BJ (cell line): ENCODE data around the gene SLC15A4. TPM values are rescaled to one million over a fixed set of nuclear protein-coding genes. Genes with fewer than 3 reads are reported as not detected.

Experiments
- CTCF ChIA-PET: fragments of 350-600 bp; formaldehyde crosslinking; extraction: SDS; loops from one replicate; lab custom pipeline; 2021; ENCODE audit warnings: antibody characterized with exemption, inconsistent platforms; lab: Yijun Ruan, JAX
- POLR2A ChIA-PET: fragments of 300-600 bp; sonication (Branson Sonifier 250); formaldehyde crosslinking; extraction: SDS; loops from one replicate; lab custom pipeline; 2021; ENCODE audit warnings: antibody characterized with exemption; lab: Charles Lee
- DNase-seq: peaks from one replicate; pipeline ENCODE4 v3.0.0-alpha.2; 2011; ENCODE audit warnings: low read depth
- H3K27me3 ChIP-seq: 2 replicates; pipeline ENCODE4 v1.6.0; 2011; ENCODE audit warnings: low read length; ENCODE audit not compliant: control insufficient read depth, insufficient read depth
- H3K36me3 ChIP-seq: 2 replicates; pipeline ENCODE4 v1.5.1; 2011; ENCODE audit warnings: low read length; ENCODE audit not compliant: control insufficient read depth, insufficient read depth
- H3K4me3 ChIP-seq: 2 replicates; pipeline ENCODE4 v1.5.1; 2011; ENCODE audit warnings: low read depth, mild to moderate bottlenecking, control low read depth, low read length
- polyA plus RNA-seq: library from polyadenylated mRNA; depleted of rRNA; stranded (reverse); fragments of >200 nt; gene quantifications from 2 replicates; pipeline ENCODE4 v1.2.3, GENCODE V29; 2011
- TF ChIP-seq, protein P1 (sequence below): IDR thresholded peaks from 2 replicates; pipeline ENCODE4 v1.5.1; 2011; ENCODE audit warnings: low read depth, mild to moderate bottlenecking, control low read depth, inconsistent platforms, low read length, moderate library complexity; ENCODE audit not compliant: insufficient read depth

The SLC15A4 gene
- polyA plus RNA-seq, 1 experiment: 21.8 TPM

DNA sequence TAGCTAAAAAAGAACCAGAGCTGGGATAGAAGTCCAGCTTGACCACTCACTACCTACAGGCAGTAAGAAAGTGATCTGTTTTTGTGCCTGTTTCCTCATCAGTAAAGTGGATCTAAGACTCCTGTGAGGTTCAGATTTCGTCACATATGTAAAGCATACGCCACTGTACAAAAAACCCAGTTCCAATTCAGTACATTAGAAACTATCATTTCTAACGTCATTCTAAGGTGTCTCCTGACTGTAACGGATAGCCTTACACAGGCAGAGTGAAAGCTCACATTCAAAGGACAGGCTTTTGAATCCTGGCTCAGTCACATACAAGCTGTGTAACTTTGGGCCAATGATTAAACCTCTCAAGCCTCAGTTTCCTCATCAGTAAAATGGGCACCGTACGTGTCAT is 3.5 kb downstream of the SLC15A4 start:
- Histone ChIP-seq H3K36me3 (no peaks in the 10 kb centered on the region; the same call in 1 of the 2 replicates), H3K27me3 (no peaks in the 10 kb centered on the region), H3K4me3 (no peak overlapping the region)
- ChIA-PET CTCF (interaction anchor here (1.5 kb wide), 1 partner anchor 38 kb away, joined by 5 read pairs; no protein-coding TSS in a partner anchor), POLR2A (no interaction called here)
- TF ChIP-seq, protein P1, sequence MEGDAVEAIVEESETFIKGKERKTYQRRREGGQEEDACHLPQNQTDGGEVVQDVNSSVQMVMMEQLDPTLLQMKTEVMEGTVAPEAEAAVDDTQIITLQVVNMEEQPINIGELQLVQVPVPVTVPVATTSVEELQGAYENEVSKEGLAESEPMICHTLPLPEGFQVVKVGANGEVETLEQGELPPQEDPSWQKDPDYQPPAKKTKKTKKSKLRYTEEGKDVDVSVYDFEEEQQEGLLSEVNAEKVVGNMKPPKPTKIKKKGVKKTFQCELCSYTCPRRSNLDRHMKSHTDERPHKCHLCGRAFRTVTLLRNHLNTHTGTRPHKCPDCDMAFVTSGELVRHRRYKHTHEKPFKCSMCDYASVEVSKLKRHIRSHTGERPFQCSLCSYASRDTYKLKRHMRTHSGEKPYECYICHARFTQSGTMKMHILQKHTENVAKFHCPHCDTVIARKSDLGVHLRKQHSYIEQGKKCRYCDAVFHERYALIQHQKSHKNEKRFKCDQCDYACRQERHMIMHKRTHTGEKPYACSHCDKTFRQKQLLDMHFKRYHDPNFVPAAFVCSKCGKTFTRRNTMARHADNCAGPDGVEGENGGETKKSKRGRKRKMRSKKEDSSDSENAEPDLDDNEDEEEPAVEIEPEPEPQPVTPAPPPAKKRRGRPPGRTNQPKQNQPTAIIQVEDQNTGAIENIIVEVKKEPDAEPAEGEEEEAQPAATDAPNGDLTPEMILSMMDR: no peak
- no peak for DNase-seq

DNA sequence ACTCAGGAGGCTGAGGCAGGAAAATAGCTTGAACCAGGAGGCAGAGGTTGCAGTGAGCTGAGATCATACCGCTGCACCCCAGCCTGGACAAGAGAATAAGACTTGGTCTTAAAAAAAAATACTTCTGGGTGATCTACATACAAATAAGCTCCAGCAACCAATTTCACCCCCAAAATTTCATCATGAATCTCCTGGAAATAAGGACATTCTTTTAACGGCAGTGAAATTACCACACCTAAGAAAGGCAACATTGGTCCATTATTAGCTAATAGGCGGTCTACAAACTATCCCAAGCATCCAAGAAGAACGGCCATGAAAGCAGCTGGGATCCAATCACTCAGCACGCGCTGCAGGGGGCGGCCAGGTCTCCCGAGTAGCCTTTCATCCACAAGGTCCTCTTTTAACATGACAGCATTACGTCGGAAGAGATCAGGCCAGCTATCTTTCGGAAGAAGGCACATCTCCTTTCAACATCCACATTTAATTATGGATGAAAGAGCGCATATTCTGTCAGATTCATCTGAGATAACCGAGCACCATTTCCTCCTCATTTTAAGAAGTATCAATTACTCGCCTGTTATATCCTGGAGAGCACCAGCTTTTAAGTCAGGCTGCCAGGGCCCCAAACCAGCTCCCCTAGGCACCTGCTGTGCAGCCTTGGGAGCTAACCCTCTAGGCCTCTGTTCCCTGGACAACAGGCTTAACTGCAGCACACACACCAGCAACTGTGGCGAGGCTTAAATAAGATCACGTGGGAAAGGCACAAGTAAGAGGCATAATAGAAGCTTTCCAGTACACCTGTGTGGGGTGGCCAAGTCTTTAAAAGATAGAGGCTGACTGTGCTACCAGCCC is 4.2 kb downstream of the SLC15A4 start:
- H3K36me3 ChIP-seq: peaks cover 1% of the 10 kb centered on the region
- ChIA-PET CTCF (interaction anchor here (1.5 kb wide), 1 partner anchor 38 kb away, joined by 5 read pairs; no protein-coding TSS in a partner anchor), POLR2A (no interaction called here)
- TF ChIP-seq, protein P1: no peak
- H3K4me3 ChIP-seq: no peak overlapping the region
- no peaks in the 10 kb centered on the region for H3K27me3 ChIP-seq
- DNase-seq: no peak

DNA sequence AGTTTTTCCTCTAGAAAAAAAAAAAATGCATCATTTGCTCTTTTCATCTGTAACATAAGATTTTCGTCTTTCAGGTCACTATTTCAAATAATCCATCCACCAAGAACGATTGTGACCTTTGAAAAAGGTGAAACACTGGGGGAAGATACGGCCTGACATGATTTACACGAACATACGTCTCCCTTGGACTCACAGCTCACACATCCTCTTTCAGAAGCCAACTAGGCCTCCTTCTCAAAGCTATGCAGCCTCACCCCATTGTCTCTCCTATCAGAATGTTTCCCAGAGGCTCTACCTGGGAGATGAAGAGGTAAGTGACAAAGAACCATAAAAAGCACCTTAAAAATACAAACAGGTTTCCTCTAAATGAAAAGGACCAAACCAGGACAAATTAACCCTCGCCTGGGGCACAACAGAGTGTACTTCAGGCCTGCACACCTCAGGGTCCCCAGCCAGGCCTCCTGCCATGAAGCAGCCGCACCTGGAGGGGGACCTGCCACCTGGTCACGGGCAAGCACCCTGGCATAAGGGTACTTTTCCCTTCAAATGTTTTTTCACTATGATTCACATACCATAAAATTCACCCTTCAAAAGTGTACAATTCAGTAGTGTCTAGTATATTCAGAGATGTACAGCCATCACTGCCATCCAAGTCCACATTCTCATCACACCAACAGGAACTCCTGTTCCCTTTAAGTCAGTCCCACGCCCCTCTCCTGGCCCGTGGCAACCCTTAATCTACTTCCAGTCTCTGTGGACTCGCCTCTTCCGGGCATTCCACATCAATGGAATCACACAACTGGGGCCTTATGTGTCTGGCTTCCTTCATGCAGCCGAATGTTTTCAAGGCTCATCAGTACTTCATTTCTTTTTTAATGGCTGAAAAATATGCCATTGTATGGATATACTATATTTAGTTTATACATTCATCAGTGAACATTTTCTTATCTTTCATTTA is 5.4 kb downstream of the SLC15A4 start:
- no peak for DNase-seq
- TF ChIP-seq, protein P1: no peak
- Histone ChIP-seq H3K36me3 (peaks cover 4% of the 10 kb centered on the region), H3K27me3 (no peaks in the 10 kb centered on the region), H3K4me3 (no peak overlapping the region)
- CTCF ChIA-PET: interaction anchor here (1.5 kb wide), 1 partner anchor 36 kb away, joined by 5 read pairs; no protein-coding TSS in a partner anchor
- POLR2A ChIA-PET: interaction anchor here (0.7 kb wide), 1 partner anchor 282 kb away, joined by 5 read pairs; no protein-coding TSS in a partner anchor

DNA sequence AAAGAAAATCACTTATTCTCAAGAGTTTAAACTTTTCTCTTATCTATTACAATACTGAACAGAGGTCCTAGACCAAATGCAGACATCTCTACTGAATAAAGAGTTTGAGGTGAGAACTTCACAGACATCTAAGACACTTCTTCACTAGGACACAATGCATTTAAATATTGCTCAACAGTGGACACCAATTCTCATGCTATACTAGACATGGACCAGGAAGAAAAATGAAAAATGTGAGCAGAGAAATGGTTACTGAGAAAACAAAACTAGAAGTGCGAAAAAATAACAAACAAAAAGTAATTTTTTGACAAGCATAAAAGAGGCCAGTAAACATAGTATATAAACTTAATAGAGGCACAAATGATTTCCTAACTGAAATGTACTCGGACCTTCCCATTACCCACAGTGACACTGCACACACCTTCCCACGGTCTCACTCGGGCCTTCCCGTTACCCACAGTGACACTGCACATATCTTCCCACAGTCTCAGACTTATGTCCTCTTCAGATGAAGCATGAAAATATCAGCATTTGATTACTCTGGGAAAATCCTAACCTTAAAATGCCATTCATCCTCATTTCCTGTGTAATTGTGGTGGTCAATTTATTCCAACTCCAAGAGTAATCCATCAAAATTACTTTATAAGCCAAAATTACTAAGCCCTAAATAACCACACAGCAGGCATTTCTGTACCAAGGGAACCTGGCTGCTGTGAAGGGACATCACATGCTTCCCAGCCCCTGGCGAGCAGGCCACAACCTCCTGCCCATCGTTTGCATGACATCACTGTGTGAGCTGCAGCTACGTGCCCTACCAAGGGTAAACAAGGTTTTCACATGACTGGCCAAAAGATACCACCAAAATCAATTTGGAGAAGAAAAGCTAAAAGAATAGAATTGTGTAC is 6.4 kb downstream of the SLC15A4 start:
- TF ChIP-seq, protein P1: no peak
- ChIA-PET POLR2A (interaction anchor here (0.7 kb wide), 1 partner anchor 283 kb away, joined by 5 read pairs; no protein-coding TSS in a partner anchor), CTCF (no interaction called here)
- no peak for DNase-seq
- H3K4me3 ChIP-seq: no peak overlapping the region
- H3K36me3 ChIP-seq: peaks cover 5% of the 10 kb centered on the region
- no peaks in the 10 kb centered on the region for H3K27me3 ChIP-seq
